ENCODE data around the gene RGL3.
"Not testable (repeated sequence)": the region's sequence is repeated elsewhere in the genome, so short reads cannot be mapped to it uniquely, and the experiment has no call there.

RGL3 gene

DNA sequence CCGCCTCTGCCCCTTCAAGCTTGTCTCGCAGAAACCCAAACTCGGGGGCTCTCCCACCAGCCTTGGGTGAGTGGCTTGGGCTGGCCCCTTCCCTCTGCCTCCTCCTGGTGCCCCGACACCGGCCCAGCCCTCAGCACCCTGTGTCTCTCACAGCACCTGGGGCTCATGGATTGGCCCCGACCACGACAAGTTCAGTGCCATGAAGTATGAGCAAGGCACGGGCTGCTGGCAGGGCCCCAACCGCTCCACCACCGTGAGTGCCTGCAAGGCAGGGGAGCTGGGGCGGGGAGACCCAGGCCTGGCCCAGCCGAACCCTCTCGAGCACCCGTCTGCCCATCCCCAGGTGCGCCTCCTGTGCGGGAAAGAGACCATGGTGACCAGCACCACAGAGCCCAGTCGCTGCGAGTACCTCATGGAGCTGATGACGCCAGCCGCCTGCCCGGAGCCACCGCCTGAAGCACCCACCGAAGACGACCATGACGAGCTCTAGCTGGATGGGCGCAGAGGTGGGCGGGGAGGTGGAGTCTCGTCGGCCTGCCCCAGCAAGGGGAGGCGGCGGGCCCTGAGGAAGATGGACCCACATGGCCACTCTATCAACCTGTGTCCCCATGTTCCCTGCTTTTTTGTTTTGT, 29.9 kb upstream of the RGL3 start:
- DNase-seq (ENCODE audit: low read depth): no peak

DNA sequence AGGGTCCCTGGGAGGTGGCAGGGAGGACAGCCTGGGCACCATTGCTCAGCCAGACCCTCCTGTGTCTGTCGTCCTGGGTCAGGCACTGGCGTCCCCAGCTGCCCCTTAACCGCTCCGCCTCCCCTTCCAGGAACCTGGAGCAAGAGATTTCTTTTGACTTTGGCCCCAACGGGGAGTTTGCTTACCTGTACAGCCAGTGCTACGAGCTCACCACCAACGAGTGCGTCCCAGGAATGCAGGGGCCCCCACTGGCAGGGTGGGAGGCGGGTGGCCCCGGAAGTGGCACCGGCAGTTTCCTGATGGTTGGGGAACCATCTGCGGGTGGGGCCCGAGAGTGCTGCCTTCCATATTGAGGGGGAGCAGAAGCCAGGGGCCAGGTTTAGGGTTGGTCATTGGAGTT, 29.3 kb upstream of the RGL3 start:
- DNase-seq (ENCODE audit: low read depth): no peak

DNA sequence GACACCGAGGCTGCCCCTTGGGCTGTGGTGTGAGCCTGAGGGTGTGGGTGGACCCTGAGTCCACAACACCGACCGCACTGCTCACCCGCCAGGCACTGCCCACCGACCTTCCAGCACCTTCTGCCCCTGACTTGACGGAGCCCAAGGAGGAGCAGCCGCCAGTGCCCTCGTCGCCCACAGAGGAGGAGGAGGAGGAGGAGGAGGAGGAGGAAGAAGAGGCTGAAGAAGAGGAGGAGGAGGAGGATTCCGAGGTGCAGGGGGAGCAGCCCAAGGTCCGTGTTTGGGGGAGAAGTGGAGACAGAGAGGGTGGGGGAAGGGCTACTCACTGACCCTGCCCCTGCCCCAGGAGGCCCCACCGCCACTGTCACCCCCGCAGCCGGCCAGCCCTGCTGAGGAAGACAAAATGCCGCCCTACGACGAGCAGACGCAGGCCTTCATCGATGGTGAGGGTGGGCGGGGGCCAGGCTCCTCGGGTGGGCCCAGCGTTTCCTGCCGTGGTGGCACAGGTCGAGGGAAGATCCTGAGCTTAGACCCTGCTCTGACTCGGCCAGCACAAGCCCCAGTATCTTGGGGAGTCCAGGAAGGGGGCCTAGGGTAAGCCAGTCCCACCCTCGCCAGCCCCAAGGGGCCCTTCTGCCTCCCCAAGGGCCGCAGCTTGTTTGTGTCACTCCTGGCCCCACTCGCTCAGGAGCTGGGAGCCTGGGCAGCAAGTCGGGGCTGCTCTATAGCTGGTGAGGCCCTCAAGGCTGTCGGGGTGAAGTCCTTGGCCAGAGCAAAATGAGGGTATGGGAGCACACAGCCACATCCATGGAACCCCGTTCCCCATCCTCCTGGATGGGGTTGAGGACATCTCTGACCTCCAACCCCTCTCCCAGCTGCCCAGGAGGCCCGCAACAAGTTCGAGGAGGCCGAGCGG, 28.5 kb upstream of the RGL3 start:
- DNase-seq (ENCODE audit: low read depth): no peak

DNA sequence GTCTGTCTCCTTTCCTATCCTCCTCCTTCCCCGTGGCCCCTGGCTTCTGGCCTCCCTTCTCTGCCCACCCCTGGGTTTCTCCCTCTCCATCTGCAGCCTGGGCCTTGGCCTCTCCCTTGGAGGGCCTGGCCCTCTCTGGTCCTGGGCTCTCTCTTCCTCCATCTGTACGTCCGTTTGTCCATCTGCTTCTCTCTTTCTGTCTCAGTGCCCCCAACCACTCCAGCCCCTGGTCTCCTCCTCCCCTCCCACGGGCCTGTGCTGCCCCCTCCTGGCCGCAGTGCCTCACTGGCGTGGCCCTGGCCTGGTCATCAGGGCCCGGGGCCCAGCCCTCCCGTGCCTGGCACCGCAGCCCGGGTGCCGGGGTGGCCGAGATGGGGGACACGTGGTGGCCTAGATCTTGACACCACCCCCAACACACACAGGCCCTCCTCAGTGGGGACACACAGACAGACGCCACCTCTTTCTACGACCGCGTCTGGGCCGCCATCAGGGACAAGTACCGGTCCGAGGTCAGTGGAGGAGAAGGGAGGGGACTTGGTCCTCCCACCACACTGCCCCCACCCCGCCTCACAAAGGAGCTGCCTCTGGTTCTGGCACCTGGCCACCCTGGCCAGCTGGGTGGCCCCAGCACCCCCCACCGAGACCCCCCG, 27.7 kb upstream of the RGL3 start:
- DNase-seq (ENCODE audit: low read depth): peak; percentile 30

DNA sequence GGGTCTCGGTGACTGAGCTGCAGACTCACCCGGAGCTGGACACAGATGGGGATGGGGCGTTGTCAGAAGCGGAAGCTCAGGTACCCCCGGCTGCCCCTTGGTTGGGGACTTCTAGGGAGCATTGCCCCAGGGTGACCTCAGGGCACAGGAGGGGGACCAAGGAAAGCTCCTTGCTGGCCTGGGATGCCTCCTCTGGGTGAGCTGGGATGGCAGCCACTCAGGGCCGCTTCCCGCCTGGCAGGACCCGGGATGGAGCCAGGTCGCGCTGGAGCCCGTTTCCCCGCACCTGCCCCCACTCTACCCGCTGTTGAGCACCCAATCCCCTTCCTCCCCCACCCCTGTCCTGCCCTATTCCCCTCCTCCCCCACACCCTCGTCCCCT, 27.1 kb upstream of the RGL3 start:
- DNase-seq (ENCODE audit: low read depth): no peak

DNA sequence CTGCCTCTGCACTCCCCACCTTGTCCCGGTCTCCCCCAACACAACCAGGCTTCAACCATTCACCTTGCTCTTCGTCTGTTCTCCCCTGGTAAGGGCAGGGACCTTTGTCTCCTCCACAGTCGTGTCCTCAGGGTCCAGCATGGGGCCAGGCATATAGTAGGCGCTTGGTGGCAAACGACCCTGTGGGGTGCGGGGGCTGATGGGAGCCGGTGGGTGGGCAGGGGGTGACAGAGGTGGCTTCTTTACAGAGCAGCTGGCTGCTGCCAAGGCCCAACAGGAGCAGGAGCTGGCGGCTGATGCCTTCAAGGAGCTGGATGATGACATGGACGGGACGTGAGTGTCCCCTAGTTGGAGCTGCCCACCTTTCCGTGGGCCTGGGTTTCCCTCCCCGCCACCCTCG, 26.0 kb upstream of the RGL3 start:
- no peak for DNase-seq (ENCODE audit: low read depth)

DNA sequence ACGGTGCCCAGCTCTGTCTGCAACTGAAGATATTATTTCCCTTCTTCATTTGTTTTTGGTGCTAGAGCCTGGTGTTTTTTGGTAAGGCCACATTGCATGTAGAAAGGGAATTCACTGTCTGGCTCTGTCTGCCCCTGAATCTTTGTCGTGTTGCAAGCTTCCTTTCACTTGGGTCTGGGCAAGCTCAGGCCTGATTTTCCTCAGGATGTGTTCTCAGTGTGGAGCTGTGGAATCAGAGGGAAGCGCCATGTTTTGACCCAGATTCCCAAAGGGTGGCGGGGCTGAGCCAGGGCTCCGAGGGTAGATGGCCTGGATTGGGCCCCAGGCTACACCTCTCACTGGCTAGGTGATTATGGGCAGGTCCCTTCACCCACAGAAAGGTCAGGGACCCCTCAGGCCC, 24.9 kb upstream of the RGL3 start:
- DNase-seq (ENCODE audit: low read depth): no peak

DNA sequence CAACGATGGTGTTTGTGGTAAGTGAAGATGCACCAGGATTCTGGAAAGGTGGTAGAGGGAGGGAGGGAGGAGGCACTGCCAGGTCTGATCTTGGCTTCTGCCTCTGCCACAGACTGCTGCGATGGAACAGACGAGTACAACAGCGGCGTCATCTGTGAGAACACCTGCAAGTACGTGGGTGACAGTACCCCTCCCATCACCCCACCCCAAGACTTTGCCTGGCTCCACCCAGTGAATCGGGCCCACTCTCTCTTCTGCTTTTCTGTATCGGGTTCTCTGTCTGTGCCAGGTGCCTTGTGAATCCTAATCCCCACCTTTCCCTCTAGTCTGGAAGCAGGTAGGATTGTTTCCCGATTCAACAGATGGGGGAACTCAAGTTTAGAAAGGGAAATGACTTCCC, 18.8 kb upstream of the RGL3 start:
- no peak for DNase-seq (ENCODE audit: low read depth)

DNA sequence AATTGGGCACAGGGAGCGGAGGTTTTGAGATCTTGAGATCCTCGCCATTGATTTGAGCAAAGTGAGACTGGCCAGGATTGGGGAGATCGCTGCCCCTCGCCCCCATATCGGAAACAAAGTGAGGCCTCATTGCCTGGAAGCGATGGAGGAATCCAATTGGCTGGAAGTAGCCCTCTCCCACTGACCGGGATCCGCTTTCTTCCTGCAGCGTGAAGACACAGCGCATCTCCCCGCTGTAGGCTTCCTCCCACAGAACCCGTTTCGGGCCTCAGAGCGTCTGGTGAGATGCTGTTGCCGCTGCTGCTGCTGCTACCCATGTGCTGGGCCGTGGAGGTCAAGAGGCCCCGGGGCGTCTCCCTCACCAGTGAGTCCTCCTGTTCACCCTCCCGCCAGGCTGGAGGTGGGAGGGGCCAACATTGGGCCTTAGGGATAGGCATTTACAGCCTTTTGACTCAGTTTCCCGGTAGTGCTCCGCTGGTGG, 16.8 kb upstream of the RGL3 start:
- peak; percentile 12 for DNase-seq (ENCODE audit: low read depth)

DNA sequence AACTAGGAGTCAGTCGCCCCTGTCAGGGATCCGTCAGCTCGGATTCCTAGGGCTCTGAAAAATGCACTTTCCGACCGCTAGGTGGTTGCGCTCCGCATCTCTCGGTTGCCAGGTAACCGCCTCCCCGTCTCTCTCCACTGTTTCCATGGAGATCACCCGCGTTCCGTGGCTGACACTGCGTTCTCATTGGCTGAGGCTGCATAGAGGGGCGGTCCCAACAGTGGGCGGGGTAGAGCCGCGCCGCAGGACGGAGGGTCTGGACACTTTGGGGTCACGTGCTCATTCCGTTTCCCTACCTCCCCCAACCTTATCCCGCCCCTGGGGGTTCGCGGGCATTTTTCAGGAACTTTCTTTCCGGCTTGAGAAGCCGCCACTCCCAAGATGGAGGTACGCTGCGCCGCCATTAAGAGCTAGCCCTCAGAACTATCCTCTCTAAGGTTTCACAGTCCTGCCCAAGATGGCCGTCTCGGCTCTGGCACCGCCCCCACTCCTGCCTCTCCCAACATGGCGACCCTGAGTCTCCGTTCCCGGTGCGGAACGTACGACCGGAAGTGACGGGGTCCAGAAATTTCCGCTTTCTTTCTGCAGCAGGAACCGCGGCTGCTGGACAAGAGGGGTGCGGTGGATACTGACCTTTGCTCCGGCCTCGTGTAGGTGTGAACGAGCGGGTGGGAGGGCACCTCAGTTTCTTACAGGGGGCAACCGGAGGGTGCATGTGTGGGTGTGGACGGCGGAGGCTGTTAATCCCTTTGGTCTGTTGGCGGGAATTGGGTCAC, 16.1 kb upstream of the RGL3 start, which contains the start of the genes ODAD3 and PRKCSH:
ODAD3 (minus strand) TSS at position 65 of the 776 bp plus-strand sequence. CDS start 105 bp downstream, outside the sequence.
PRKCSH (plus strand) TSS at position 579 of the 776 bp plus-strand sequence. CDS start 483 bp downstream, outside the sequence.
- peak; percentile 98 for DNase-seq (ENCODE audit: low read depth)

DNA sequence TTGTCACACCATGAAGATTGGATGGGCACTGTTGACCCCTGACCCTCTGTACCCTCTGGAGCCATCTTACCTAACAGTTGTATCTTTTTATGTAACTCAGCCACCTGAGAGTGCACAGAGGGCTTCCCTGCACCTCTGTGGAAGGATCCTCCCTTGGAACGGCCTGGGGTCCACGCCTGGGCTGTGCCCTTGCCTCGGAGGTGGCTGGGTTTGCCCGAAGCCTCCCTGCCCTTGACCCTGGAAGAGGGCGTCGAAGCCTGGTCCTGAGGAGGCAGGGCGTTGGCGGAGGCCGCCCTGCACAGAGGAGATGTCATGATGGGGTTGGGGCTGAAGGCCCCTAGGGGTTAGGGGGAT, 15.6 kb upstream of the RGL3 start:
- DNase-seq (ENCODE audit: low read depth): no peak

DNA sequence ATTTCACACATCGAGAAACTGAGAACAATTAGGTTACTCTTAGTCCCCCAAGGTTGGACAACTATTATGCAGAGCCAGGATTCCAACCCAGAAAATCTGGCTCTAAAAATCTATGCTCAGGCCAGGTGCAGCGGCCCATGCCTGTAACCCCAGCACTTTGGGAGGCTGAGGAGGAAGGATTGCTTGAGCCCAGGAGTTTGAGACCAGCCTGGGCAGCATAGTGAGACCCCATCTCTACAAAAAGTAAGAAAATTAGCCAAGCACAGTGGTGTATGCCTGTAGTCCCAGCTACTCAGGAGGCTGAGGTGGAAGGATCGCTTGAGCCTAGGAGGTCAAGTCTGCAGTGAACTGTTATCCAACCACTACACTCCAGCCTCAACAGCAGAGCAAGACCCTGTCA, 14.4 kb upstream of the RGL3 start:
- not testable (repeated sequence) for DNase-seq (ENCODE audit: low read depth)

DNA sequence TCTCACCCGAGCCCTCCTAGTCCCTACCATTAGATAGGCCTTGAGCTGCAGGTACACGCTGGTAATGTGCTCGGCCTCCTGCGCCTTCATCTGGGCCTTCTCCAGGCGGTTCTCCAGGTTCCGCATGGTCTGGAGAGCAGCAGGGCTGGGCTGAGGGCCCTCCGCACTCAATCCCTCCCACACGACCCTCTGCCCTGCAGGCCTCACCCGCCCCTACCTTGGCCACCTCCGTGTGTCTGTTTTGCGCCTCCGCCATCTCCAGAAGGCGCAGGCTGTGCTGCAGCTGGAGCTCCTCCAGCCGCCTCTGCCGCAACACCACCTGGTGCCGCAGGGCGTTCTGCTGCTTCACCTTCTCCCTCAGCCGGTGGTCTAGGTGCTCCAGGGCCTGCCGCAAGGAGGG, 7.5 kb upstream of the RGL3 start:
- DNase-seq (ENCODE audit: low read depth): no peak

DNA sequence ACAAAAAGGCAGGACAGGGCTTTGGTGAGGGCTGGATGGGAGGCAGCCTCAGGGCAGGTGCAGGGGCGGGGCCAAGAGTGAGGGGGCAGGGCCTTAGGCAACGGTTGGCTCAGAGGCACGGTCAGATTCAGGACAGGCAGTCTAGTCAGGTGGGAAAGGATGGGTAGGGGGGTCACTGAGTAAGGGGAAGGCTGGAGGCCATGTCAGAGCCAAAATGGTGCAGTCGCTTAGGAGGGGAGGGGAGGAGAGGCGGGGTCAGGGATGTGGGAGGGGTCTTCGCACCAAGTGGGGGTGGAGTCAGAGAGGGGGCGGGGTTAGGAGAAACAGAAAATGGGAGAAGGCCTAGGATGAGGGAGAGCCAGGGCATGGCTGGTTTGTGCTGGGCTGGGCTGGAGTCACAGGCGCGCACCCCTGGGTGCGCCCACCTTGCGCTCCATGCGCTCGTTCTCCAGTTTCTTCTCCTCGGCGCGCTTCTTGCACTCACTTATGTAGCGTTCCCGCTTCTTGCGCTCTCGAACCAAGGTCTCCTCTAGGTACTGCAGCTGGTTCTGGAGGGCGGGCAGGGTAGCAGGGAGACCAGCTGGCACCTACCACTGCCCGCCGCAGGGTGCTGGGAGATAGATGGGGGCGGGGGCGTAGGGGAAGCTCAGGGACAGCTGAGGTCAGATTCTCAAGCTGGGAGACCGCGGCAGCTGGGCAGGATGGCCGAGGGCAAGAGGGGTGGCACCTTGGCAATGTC, 6.8 kb upstream of the RGL3 start:
- no peak for DNase-seq (ENCODE audit: low read depth)

DNA sequence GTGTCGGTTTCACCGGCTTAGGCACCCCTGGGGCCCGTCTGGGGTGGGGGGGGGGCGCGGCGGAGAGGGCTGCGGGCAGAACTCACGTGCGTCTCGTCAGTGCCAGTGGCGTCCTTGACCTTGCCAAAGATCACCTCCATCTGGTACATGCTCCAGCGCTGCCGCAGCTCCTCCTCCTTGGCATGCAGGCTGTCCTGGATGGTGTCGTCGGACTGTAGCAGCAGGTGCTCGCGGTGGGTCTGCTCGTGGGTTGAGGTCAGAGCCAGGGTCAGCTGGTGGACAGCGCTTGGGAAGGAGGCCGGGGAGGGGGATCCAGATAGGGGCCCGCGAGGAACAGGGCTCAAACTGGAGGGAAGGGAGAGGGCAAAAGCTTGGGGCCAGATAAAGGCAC, 4.7 kb upstream of the RGL3 start:
- DNase-seq (ENCODE audit: low read depth): no peak

DNA sequence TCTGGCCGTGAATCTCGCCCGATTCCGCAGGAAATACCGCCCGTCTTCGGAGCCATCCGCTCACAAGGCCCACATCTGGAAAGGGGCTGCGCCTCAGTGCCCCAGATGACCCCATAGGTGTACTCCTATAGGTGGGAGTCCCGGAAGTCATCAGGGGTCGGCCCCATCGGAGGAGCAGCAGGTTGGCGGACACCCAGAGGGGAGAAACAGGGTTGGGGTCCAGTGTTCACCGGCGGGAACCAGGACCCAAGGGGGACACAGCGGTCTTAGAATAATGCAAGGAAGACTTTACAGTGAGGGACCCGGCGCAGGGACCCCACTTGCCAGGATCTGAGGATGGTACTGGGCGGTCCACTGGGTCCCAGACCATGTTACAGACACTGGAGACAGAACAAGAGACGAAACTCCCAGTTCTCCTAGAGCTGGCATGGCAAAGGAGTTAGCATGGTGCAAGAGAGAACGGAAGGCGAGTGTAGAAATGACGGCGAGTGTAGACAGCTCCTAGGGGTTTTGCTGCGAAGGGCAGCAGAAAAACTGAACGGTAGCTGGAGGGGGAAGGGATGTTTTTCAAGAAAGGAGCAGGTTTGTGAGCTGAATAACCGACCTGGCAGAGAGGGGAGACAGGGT, 4.2 kb upstream of the RGL3 start:
- no peak for DNase-seq (ENCODE audit: low read depth)

DNA sequence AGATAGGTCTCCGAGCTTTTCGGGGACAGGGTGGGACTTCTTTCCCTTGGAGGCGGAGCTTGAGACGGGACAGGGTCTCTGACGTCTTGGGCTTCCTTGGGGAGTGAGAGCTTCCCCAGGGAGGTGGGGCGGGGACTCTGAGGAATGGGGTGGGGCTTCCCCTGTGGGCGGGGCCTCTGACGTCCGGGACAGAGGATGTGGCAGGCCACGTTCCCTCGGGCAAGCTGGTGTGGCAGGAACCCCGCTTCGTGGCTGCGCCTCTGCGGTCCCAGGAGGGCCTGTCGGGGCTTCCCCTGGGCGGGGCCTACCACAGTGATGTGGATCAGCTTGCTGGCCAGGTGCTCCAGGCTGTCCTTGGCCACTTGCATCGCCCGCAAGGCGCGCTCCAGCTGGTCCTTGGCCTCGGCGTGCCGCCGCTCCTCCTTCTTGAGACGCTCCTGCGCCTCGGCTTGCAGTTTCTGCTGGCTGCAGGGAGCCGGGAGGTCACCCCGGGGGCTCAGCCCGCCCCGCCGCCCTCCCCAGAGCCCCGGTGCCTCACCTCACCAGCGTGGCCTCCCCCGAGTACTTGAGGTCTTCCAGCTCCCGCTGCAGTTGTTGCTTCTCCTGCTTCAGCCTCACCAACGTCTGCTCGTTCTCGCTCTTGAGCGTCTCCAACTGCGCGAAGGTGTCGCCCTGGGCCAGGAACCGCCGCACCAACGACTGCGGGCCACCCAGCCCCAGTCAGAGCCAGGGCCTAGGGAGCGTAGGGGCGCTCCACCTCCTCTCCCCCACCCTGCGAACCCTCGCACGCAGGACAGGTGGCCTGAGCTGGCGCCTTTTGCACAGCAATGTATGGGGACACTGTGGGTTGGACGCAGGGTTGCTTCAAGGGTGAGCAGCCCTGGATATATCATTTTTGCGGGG, 3.3 kb upstream of the RGL3 start:
- DNase-seq (ENCODE audit: low read depth): peak; percentile 66

DNA sequence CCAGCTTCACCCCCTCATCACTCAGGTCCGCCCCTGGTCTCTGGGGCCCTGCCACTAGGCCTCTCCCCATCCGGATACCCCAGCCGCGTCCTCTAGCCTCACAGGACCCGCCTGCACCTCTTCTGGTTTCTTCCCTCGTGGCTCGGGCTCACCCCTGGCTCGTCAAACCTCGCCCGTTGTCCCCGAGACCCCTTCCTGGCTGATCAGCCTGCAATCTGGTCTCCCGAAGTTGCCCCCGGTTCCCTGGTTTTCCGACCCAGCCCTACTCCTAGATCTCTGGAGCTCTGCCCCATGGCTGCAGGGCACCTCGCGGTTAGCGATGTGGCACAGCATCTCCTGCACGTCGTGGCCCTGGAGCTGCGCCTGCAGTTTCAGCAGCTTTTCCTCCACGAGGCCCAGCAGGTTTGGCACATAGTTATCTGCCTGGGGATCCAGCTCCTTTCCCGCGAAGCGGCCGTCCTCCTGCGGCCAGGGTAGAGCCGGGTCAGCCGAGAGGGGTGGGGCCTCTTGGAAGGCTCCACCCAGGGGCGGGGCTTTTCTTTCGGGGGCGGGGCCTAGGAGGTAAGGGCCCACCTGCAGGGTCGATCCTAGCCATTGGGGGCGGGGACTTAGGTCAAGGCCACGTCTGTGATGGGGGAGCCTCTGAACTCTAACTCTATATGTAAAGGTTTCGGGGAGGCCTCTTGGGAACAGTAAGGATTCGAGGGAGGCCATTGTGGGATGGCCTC, 2.4 kb upstream of the RGL3 start:
- peak; percentile 41 for DNase-seq (ENCODE audit: low read depth)

Data from activated T-cell treated with anti-CD3 and anti-CD28 coated beads for 48 hours (primary cell).